Stimulated activated naive CD8-positive, alpha-beta T cell treated with anti-CD3 and anti-CD28 coated beads, Interleukin-15, Interleukin-2, amounts not matched to agents 100 U/mL and 50 U/mL, for 24 hours (primary cell): ENCODE data around the gene STK39.
"Not testable (repeated sequence)": the region's sequence is repeated elsewhere in the genome, so short reads cannot be mapped to it uniquely, and the experiment has no call there.

Source experiments
- ATAC-seq: fragments of 150-1000 bp; cut with Tn5 transposase; one replicate; pipeline ENCODE4 v1.10.0; 2021
- DNase-seq: peaks from one replicate; pipeline ENCODE4 v3.0.0; 2021

STK39 gene

DNA sequence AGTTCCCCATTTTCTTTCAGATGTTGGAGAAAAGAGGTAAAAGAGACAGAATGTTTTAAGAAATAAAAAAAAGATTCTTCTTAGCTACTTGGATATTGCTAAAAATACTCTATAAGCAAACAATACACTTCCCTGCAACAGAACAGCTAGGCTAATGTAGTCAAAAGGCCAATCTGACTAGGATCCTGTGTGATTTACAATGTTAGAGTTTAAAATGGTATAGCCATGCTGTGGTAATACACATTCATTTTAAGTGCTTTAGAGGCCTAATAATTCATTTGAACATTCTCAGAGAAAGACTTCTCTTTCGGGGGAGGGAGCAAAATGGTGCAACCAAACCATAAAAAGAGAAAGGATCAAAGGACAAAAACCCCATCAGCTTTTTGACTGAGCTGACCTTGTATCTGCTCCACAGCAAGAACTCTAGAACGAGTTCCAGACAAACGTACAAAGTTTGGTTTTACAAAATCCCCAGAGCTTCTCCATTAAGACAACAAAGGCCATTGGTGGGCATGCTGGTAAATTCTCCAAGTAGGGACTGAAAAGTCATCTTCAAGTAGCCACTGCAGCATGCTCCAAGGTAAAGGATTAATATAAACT lies 200.2 kb downstream of the STK39 start:
- DNase-seq (no peak), ATAC-seq (no peak)

DNA sequence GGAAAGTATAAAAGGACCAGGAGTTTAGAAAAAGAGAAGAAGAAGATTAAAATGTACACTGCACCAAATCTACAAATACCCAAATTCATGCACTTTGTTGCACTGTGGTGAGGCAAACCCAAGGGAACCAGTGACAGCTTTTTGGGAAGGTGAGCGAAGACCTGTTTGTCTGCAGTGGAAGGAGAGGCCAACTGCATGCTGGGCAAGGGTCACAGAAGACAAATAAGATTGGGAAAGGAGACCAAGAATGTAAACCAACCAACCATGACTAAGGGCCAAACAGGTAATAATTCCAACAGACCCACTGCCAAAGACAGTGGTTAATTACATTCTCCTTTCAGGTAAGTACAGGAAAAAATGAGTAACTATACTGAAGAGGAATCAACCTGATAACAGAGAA lies 202.8 kb downstream of the STK39 start:
- ATAC-seq = no peak
- no peak for DNase-seq

DNA sequence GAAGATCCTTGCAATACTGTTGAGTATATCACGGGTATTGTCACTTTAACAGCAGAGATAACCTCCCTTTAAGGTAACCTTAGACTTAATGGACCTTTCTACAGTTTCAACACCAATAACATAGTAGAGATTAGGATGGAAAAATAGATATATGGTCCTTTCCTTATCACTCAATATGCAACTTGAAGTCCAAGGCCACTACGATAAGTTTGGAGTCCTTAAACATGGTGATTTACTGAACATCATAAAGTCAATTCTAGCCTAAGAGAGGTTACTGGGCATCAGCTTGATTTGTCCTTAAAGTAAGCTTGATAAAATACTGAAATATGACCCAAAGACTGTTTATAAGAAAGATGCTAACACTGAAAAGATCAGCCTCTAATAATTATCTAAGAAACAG lies 203.2 kb downstream of the STK39 start:
- DNase-seq (no peak), ATAC-seq (no peak)

DNA sequence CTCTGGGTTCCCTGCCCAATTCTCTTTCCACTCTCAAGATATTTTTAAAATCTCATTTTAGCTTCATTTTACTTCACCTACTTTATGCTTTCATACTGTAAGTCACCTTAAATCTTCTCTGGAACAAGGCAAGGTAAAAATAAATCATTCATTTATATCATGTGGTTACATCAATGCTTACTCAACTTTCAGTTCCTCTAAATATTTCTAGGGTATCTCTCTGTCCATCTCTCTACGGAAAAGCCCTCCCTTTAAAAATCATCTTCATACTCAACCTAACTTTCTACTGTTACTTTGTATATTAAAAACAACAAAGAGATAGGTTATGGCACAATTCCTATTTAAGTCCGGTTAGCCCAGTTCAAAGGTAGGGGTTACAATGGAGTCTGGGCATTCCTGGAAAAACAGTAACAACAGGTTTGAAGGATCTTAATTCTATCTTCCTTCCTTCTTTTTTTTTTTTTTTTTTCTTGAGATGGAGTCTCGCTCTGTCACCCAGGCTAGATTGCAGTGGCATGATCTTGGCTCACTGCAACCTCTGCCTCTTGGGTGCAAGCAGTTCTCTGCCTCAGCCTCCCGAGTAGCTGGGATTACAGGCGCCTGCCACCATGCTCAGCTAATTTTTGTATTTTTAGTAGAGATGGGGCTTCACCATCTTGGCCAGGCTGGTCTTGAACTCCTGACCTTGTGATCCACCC lies 205.1 kb downstream of the STK39 start:
- not testable (repeated sequence) for DNase-seq, ATAC-seq

DNA sequence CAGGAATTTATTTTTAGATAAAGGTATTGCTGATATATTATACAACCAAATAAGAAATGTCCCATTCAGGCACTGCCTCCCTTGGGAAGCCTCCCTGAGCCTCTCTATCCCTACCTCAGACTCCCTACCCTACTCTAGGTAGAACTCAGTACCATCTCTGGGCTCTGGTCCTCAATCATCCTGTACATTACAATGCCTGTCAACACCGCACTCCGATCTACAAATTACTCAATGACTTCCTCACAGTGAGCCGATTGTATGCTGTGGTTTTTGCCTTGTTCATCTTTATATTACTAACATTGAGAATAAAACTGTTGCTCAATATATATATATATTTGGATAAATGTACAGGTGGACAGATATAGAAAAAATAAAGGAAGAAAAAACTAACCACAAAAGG lies 207.5 kb downstream of the STK39 start:
- ATAC-seq (no peak), DNase-seq (no peak)

DNA sequence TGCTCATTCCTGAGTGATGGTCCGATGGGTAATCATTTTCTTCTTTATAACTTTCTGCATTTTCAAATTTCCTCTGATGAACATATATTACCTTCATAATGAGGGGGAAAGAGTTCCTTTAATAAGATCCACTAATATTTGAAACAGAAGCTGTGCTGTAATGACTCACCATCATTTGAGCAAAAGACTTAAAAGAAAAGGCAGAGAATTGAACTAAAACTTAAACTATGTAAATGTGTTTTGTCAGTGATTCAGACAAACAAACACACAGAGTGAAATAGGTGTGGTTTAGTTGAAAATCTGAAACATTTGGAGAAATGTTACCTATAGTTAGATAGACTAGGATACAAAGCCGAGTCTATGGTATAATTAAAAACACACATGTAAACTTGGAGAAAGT lies 209.6 kb downstream of the STK39 start:
- no peak for DNase-seq
- no peak for ATAC-seq

DNA sequence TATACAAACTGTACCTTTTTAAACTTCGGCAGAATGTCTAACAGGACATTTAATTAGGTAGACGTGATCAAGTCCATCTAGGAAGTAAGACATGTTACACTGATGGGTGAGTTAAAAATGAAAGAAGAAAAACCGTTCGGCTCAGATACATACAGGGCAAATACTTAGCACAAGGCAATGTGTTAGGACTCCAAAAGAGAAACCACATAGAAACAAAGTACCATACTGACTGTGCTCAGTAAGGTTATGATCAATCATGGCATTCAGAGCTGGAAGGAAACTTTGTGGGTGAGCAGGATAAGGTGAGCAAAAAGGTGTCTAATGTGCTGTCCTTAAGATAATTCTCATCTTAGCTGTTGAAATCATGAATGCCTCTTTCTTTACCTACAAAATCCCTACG lies 211.9 kb downstream of the STK39 start:
- ATAC-seq (no peak), DNase-seq (no peak)

DNA sequence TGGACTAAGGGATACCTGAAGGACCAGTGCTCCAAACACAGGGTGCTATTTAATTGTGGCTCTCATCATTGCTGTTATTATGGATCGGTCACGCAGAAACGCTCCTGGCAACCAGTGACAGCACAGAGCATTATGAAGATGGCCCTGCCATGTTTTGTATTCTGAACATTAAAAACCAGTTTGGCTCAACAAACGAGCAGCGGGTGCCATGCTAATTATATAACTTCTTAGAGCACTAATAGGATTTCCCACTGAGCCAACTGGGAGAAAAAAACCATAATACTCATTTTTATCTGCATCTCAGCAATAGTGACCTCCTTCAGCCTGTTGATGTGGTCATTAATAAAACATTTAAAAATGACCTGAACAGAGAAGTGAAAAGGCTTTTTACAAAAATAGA lies 212.8 kb downstream of the STK39 start:
- ATAC-seq = no peak
- DNase-seq = no peak

DNA sequence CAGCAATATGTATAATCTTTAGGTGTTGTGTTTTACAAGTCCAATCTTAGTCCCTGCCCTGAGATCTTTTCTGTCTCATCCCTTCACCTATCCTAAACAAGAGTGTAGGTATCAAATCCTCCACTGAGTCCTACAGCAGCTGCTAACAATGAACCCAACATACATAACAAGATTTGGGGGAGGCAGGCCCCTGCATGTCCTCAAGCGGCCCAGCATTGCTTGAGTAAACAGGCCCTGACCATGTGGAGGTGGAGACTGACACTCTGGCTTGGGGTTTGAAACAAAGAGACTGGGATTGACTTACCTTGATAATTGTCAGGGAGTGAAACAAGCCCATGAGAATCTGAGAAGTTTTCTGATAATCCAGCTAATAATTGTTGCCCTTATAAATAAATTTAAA lies 213.4 kb downstream of the STK39 start:
- ATAC-seq (no peak), DNase-seq (no peak)

DNA sequence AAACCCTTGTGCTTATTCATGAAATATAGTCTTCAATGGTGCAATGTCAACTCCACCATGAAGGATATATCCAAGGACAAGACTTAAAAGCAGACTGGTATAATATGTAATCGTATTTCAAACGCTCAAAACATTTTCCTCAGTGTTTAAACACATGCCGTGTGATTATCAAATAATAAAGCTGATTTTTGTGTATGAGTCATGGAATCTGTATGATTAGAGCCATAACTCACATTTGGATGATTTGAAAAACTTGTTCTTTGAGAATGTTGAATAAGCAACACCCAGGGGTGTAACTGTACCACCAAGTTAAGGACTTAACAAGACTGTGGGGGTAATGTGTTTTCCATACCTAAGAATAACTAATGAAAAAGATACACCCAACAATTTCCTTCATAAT lies 215.3 kb downstream of the STK39 start:
- DNase-seq (no peak), ATAC-seq (no peak)

DNA sequence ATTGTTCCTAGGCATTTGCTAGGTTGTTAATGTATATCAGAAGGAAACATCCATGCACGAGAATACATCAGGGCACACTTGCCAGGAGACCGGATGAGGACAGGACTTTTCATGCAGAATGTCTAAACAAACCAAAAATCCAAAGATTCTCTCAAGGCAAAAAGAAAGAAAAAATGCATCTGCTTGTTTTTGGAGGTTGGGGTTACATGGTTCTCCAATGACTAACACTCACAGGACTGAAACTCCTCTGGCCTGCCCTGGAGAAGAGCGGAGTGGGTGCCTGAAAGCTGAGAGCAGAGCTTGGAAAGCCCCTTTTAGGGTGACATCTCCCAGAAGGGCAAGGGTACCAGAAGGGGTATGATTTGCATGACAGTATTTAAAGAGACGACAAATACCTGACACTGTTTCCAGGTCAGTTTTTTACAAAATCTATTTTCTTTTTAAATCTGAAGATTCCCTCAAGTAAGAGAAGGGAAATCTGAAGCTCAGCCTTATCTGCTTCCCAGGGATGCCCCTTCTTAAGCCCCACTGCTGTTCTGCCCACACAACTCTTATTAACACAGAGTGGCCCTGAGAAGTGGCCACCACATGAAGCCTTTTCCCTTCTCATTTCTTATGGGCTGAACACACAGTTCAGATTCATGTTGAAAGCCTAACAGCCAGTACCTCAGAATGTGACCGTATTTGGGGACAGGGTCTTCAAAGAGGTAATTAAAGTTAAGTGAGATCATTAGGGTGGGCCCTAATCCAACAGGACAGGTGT lies 216.4 kb downstream of the STK39 start:
- DNase-seq (no peak), ATAC-seq (peak; percentile 83)

DNA sequence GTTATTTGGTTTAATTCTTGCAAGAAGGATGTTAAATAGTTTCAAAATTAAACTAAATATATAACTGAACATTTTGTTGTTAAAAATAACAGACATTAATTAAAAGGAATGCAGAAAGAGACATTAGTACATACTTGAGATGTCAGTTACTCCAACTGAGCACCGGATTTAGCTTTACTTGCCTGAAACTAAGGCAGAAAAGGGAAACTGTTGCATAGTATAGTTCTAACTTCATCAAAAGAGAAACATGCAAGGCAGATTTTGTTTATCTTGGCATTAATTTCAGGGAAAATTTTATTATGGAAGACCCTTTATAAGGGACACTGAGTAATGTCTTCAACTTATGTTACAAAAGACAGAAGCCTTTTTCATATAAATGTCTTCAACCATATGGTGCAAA lies 218.3 kb downstream of the STK39 start:
- DNase-seq (no peak), ATAC-seq (no peak)

DNA sequence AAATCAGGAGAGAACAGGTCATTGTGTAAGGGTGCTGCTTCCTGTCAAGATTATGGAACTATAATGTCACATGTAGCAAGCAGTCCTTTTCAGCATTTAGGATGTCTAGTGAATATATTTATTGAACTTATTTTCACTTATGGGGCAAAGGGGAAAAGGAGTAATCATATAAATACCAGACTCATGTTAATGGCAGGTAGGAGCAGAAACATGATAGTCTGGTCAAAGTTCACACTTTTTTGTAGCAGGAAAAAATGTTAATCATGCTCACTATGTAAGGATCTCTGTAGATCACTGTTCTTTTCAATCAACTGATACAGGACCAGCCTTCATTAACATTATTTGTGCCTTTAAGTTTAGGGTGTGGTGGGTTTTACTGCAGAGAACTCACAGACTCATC lies 219.0 kb downstream of the STK39 start:
- no peak for ATAC-seq
- no peak for DNase-seq

DNA sequence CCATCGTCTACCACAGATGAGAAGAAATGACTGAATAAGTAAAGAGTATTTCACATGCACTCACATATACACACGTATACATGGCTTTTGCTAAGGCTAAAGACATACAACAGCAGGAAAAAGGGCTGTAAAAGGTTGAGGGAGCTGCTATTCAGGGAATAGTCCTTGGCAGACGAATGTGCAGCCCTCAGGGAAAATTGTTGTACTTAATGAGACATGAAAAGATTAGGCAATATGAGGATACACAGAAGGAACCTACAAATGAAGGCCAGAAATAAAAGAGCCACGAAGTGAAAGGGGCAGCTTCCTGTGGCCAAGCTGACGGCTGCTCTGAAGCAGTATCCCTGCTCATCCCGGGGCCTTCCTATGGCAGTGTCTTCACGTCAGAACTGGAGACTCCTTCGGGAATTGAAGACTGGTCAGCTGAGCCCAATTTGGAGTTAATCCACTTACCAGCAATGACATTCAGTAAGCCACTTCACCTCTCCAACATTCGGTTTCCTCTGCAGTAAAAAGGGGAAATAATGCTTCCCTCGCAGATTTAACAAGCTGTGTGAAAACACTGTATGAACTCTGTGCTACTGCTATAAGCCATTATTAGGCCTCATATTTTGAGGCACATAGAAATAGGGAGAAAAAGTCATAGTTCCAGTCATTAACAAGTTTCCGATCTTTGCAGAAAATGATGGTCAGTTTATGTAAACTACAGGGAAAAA lies 221.8 kb downstream of the STK39 start:
- no peak for ATAC-seq
- DNase-seq = no peak

DNA sequence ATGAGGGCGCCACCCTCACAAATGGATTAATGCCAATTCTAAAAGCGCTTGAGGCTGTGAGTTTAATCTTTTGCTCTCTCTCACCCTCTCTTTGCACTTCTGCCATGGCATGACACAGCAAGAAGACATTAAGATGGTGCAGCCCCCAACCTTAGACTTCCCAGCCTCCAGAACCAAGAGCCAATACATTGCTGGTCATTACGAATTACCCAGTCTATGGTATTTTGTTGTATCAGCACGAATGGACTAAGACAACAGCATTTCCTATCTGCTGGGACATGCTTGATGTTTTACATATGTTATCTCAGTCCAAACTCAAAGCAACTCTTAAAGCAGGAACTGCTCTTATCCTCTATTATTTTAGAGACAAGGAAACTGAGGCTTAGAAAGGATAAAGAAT lies 222.9 kb downstream of the STK39 start:
- no peak for ATAC-seq
- DNase-seq = no peak

DNA sequence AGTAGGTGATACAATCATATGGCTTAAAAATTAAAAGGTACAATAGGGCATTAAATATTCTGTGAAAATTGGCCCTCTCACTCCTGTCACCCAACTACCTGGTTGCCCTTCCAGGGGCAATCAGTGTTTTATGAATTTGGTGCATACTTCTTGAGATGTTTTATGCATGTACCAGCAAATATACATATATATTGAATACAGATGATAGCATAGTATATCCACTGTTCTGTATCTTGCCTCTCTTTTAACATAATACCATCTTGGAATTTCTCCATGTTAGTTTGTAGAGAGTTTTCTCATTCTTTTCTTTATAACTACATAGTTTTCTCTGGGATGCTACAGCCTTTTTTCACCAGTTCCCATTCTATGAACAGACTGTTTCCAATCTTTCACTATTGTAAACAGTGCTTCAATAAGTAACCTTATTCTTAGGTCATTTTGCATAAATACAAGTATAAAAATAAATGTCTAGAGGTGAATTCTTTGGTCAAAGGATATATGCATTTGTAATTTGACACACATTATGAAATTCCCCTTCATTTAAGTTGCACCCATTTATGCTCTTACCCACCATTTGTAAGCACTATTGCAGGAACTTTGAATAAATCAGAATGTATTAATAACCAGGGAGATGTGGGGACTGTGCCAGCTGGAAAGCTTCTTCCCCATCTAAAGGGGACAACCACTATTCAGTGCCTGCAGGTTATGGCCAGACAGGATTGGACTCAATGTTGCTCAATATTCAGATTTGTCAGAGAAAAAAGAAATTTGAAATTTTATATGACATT lies 225.4 kb downstream of the STK39 start:
- ATAC-seq = no peak

DNA sequence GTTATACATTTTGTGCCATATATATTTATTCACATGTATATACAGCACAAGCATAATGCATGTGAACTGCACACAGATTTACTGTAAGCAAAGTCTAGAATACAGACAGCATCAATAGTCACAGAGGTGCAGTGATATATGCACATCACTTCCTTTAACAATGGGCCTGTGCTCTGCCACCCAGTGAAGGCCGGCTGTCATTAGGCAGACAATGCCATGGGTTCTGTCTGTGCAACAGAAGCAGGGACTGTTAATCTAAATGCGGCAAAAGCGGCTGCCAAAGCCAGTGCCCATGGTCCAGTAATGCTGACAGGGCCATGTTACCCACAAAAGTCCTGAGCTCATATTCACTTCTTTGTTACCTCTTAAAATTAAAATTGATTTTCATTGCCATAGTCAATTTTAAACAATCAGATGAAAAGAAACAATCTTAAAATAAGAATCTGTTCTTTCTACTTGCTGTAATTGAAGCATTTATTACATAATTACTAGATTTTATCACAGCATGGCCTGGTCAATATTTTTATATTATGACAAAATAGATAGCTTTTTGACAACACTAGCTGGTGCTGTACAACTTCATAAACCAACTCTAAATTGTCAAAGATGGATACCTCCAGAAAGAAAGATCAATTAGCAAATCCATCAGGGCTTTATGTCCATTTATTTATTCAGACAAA lies 232.0 kb downstream of the STK39 start:
- ATAC-seq = no peak
- DNase-seq = no peak

More for the DNA sequence above, 225.4 kb downstream of the STK39 start:
- DNase-seq = no peak

DNA sequence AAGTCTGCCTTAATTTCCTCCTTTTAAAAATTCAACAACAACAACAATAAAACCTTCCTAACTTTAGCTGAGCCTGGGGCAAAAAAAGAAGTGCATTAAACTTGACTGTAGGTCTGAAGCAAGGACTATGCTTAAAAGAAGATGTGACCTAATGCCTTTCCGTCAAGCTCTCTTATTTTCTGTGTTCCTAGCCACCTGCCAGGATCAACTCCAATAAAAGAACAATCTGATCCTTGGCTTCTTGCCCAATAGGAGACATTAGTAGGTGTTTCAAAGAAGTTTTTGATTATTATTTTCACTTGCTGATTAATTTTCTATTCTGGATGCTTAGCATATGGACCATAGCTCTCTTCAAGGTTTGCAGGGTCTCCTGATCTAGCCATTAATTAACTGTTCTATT lies 237.5 kb downstream of the STK39 start:
- ATAC-seq = no peak
- DNase-seq = no peak

DNA sequence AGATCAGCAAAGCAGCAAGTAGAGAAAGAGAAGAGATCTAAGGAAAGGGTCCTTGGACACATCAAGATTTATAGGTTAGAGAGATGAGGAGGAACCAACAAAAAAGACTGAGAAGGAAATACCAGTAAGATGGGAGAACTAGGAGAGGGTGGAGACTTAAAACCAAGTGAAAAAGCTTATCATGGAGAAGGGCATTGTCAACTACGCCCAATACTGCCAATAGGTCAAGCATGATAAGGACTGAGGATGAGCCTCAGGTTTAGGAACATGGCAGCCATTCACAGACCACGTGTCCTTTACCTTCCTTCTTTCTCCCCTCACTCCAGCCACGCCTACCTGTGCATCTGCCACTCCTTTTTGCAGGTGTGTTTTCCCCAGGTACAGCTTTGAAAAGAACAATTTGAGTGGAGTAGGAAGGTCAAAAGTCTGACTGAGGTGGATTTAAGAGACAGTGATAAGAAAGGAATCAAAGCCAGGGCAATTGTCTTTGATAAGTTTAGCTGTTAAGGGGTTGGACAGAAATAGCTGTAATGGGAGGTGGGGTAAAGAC lies 238.7 kb downstream of the STK39 start:
- DNase-seq (no peak), ATAC-seq (no peak)

DNA sequence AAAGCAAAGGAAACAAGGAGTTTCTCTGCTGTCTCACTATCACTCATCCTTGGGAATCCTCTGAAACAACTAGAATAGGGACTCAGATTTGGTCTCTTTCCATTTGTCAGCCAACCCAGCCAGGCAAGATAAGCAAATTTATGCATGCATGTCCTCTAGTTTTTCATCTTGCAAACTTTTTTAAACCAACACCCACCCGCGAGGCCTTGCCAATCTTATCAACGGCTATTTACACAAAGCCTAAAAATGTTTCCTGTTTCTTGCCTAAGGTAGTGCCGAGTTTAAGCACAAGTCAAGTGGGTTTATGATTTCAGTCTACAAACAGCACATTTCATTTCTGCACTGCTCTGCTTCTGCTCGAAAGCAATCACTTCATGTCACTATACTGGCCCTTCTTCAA lies 240.9 kb downstream of the STK39 start:
- ATAC-seq (no peak), DNase-seq (no peak)

DNA sequence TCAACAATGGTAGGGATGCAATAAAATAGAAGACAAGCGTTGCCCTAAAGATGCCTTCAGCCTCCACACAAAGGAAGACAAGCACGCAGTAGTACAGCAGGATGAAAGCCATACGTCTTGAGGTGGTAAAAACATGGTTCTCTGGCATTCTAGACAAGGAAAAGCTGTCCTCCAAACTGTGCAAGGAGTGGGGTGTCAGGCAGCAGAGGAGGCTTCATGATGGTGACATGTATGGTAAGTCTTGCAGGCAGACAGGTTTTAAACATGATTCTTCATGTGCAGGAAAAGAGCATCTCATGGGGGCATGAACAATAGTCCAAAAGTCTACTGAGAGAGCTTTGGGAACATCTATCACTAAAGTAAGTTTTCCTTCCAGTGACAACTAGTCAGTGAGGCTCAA lies 241.8 kb downstream of the STK39 start:
- no peak for ATAC-seq
- no peak for DNase-seq
